RCC 7860 (cell line): ENCODE data around the gene DISP1.

Source experiments
- DNase-seq: peaks from one replicate; pipeline ENCODE4 v3.0.0-alpha.2; 2015; ENCODE audit warnings: low spot score
- FAIRE-seq: peaks from 2 replicates; lab custom pipeline; 2012; peaks lifted over from hg19 to GRCh38; lab: Jason Lieb, UNC

The DISP1 gene

GRCh38 chr1:222791006-222791710, 23.7 kb upstream of the DISP1 start:
- DNase-seq (no peak), FAIRE-seq (no peak)

- DNase-seq (peak; percentile 21), FAIRE-seq (peak; percentile 72)
These were observed 22.1 kb upstream of the DISP1 start for GRCh38 chr1:222792744-222793143.

GRCh38 chr1:222794656-222795474, 20.0 kb upstream of the DISP1 start:
- no peak for DNase-seq
- FAIRE-seq: no peak

- peak; percentile 84 for DNase-seq
- peak; percentile 99 for FAIRE-seq
These were observed 16.7 kb upstream of the DISP1 start for GRCh38 chr1:222798116-222798515.

- FAIRE-seq (no peak), DNase-seq (no peak)
These were observed 15.9 kb upstream of the DISP1 start for GRCh38 chr1:222798975-222799374.

GRCh38 chr1:222801067-222801466, 13.8 kb upstream of the DISP1 start:
- DNase-seq (no peak), FAIRE-seq (no peak)

GRCh38 chr1:222811671-222812070, 3.2 kb upstream of the DISP1 start:
- DNase-seq (no peak), FAIRE-seq (no peak)

GRCh38 chr1:222813866-222814535, 838 bp upstream of the DISP1 start:
- FAIRE-seq (peak; percentile 23), DNase-seq (peak; percentile 22)

GRCh38 chr1:222815440-222815765, 564 bp downstream of the DISP1 start:
- DNase-seq (no peak), FAIRE-seq (no peak)

- FAIRE-seq (peak; percentile 99), DNase-seq (peak; percentile 95)
These were observed 2.7 kb downstream of the DISP1 start for GRCh38 chr1:222817529-222817928.

GRCh38 chr1:222818171-222818570, 3.3 kb downstream of the DISP1 start:
- no peak for FAIRE-seq
- DNase-seq: no peak

- DNase-seq (no peak), FAIRE-seq (no peak)
These were observed 5.4 kb downstream of the DISP1 start for GRCh38 chr1:222820171-222820712.

- DNase-seq (no peak), FAIRE-seq (no peak)
These were observed 6.4 kb downstream of the DISP1 start for GRCh38 chr1:222821239-222821638.

- FAIRE-seq (no peak), DNase-seq (no peak)
These were observed 8.9 kb downstream of the DISP1 start for GRCh38 chr1:222823695-222824094.

GRCh38 chr1:222824641-222825040, 9.8 kb downstream of the DISP1 start:
- FAIRE-seq (no peak), DNase-seq (no peak)

GRCh38 chr1:222828939-222829338, 14.1 kb downstream of the DISP1 start:
- no peak for DNase-seq
- FAIRE-seq: peak; percentile 38

GRCh38 chr1:222829868-222830267, 15.0 kb downstream of the DISP1 start:
- DNase-seq (no peak), FAIRE-seq (no peak)

- FAIRE-seq (no peak), DNase-seq (no peak)
These were observed 18.6 kb downstream of the DISP1 start for GRCh38 chr1:222833356-222833876.

GRCh38 chr1:222843469-222844410, 28.9 kb downstream of the DISP1 start:
- DNase-seq (peak; percentile 24), FAIRE-seq (peak; percentile 59)

GRCh38 chr1:222844411-222844779, 29.6 kb downstream of the DISP1 start:
- FAIRE-seq (no peak), DNase-seq (no peak)
